Anterior cingulate cortex (tissue), 58 donors: ENCODE data around the gene NCAN.
"Not testable (repeated sequence)": the region's sequence is repeated elsewhere in the genome, so short reads cannot be mapped to it uniquely, and the experiment has no call there.

Source experiments
- DNase-seq, 58 donors: peaks; one replicate each; lab custom pipeline; 2025; lab: John Stamatoyannopoulos, UW

NCAN gene

DNA sequence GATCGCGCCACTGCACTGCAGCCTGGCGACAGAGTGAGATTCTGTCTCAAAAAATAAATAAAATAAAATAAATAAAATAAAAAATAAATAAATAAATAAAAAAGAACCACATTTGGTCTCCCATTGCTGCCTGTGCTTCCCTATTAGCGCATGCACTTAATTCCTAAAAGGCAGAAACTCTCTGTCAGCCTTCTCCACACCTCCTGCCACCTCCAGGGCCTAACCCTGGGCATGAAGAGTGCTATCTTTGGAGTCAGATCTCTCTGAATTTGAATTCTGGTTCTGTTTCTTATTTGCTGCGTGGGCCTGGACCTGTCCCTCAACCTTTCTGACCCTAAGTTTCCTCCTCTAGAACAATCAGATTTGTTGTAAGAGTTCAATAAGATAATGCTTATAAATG is 11.3 kb downstream of the NCAN start:
- no peak for DNase-seq

DNA sequence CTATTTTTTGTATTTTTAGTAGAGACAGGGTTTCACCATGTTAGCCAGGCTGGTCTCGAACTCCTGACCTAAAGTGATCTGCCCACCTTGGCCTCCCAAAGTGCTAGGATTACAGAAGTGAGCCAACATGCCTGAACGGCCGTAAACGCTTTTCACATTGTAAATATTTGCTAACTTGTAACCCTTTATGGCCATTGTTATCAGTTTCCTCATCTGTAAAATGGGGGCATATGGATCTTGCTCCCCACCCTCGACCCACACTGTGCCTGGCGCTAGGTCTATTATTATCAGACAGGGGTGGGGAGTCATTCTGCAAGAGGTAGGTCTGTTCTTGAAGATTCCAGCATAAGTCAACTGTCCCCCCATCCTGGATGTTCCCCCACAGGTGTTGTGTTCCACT is 11.9 kb downstream of the NCAN start:
- no peak for DNase-seq

DNA sequence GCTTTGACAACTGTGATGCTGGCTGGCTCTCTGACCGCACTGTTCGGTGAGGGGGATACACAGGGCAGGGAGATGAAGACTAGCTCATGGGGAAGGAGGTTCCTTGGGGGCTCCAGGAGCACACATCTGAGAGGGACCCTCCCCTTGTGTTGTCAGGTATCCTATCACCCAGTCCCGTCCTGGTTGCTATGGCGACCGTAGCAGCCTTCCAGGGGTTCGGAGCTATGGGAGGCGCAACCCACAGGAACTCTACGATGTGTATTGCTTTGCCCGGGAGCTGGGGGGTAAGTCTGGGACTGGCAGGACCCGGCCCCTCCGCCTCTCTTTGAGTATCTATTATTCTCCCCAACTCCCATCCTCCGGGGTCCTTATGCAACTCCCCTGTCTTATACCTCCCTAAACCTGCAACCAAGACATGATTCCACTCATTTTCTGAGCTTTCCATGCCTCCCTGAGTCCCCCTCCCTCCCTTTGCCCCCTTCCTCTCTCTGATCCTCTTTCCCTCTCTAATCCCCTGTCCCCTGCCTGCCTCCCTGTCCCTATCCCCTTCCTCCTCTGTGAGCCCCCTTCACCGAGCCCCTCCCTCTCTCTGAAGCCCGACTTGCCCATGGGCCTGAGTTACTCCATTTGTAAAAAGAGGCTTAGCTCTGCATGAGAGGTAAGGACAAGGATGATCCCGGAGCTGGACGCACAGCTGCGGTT is 12.5 kb downstream of the NCAN start:
- DNase-seq, result no peak

DNA sequence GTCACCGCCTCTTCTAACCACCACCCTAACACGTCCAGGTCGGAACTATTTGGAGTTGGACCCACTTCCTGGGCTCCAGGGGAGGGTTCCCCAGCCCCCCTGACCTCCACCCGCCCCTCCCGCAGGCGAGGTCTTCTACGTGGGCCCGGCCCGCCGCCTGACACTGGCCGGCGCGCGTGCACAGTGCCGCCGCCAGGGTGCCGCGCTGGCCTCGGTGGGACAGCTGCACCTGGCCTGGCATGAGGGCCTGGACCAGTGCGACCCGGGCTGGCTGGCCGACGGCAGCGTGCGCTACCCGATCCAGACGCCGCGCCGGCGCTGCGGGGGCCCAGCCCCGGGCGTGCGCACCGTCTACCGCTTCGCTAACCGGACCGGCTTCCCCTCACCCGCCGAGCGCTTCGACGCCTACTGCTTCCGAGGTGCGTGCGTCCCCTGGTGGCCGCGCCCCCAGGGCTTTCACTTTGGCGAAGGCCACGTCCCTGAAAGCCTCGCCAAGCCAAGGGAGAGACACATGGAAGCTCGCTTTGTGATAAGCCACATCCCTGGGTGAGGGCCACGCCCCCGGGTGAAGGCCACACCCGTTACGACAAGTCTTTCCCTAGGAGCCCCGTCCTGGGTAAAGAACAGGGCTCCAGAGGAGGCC is 13.2 kb downstream of the NCAN start:
- peak in 2 of 58 donors; percentile 16 to 19 for DNase-seq

DNA sequence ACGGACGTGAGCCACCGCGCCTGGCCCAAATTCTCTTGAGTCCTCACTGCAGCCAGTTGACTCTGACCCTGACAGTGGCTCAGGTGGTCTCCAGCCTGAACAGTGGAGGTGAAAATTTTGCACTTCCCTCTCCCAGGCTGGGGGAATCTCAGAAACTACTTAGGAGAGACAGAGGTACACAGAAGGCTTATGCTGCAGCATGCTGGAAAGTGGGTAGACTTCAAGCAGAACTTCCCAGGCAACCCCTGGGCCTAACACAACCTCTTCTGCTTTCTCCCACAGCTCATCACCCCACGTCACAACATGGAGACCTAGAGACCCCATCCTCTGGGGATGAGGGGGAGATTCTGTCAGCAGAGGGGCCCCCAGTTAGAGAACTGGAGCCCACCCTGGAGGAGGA is 14.4 kb downstream of the NCAN start:
- DNase-seq, result no peak

DNA sequence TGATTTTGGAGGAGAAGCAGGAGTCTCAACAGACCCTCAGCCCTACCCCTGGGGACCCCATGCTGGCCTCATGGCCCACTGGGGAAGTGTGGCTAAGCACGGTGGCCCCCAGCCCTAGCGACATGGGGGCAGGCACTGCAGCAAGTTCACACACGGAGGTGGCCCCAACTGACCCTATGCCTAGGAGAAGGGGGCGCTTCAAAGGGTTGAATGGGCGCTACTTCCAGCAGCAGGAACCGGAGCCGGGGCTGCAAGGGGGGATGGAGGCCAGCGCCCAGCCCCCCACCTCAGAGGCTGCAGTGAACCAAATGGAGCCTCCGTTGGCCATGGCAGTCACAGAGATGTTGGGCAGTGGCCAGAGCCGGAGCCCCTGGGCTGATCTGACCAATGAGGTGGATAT is 14.9 kb downstream of the NCAN start:
- no peak for DNase-seq

DNA sequence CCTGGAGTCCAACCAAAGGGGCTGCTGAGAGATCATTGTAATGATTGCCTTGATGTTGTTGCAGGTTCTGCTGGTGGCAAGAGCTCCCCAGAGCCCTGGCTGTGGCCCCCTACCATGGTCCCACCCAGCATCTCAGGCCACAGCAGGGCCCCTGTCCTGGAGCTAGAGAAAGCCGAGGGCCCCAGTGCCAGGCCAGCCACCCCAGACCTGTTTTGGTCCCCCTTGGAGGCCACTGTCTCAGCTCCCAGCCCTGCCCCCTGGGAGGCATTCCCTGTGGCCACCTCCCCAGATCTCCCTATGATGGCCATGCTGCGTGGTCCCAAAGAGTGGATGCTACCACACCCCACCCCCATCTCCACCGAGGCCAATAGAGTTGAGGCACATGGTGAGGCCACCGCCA is 15.5 kb downstream of the NCAN start:
- DNase-seq, result no peak

DNA sequence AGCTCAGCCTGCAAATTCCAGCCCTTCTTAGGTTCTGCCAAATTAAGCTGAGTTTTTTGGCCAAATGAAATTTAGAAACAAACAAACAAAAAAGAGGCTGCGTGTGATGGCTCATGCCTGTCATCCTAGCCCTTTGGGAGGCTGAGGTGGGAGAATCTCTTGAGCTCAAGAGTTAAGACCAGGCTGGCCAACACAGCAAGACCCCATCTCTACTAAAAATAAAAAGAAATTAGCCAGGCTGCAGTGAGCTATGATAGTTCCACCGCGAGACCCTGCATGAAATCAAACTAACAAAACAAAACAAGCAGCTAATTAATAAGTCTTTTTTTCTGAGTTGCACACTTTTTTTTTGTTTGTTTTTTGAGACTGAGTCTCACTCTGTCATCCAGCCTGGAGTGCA is 17.9 kb downstream of the NCAN start:
- DNase-seq, result no peak

DNA sequence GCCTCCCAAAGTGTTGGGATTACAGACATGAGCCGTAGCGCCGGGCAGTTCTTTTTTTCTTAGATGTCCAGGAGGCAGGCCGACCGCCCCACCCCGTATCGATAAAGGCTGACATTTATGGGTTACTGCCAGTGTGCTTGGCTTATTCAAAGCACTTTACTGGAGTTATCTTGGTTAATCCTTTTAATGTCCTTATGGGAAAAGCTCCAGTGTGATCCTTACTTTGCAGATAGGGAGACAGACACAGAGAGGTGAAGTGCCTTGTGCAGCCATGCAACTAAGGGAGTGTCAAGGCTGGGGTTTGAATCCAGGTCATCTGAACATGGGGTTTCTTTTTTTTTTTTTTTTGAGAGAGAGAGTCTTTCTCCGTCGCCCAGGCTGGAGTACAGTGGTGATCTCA is 19.2 kb downstream of the NCAN start:
- DNase-seq, result no peak

DNA sequence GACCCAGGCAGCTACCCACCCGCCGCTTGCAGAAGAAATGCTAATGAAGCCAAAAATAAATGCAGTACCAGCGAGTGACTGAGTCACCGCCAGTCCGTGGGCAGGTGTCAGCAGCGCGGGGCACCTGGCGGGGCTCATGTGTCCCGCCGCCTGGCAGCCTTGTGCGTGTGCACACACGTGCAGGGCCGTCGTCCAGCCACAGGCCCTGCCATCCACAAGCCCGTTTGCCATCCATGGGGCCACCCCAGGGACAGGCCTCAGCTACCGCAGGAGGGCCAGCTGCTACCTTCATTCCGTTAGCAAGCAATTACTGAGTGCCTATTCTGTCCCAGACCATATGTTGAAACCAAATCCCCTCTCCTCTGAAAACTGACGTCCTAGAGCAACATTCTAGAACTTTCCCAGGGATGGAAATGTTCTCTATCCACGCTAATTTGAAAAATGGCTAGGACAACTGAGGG is 20.5 kb downstream of the NCAN start:
- peak in 31 of 58 donors; percentile 5 to 80 (median 34) for DNase-seq

DNA sequence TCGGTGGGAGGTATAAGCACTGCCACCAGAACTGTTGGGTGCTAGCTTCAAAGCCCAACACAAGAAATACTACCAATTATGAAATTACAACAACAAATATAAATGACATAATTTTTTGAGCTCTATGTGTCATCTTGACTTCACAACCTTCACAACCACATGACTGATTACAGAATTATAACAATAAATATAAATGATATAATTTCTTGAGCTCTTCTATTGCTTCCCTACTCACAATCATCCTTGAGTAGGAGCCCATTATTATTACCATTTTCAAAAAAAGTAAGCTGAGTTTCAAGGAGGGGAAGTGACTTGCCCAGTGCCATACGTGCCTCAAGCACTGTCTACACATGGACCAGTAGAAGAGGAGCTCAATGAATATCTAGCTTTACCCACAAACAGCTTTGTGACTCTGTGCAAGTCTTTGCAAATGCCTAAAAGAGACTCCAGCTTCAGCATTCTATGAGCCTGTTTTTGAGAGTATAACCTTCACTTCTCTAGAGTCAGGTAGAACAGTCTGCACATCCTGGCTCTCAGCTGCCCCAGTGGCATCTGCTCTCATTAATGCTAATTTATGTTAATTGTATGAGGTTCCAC is 22.6 kb downstream of the NCAN start:
- no peak for DNase-seq

DNA sequence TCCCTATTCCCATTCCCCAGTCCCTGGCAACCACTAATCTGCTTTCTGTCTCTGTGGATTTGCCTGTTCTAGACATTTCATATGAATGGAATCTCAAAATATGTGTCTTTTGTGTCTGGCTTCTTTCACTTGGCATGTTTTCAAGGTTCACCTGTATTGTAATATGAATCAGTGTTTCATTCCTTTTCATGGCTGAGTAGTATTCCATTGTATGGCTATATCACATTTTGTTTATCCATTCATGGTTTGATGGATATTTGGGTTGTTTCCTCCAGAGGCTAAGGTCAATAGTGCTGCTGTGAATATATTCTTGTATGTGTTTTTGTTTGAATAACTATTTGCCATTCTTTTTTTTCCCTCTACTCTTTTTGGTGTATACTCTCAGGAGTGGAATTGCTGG is 24.4 kb downstream of the NCAN start:
- no peak for DNase-seq

DNA sequence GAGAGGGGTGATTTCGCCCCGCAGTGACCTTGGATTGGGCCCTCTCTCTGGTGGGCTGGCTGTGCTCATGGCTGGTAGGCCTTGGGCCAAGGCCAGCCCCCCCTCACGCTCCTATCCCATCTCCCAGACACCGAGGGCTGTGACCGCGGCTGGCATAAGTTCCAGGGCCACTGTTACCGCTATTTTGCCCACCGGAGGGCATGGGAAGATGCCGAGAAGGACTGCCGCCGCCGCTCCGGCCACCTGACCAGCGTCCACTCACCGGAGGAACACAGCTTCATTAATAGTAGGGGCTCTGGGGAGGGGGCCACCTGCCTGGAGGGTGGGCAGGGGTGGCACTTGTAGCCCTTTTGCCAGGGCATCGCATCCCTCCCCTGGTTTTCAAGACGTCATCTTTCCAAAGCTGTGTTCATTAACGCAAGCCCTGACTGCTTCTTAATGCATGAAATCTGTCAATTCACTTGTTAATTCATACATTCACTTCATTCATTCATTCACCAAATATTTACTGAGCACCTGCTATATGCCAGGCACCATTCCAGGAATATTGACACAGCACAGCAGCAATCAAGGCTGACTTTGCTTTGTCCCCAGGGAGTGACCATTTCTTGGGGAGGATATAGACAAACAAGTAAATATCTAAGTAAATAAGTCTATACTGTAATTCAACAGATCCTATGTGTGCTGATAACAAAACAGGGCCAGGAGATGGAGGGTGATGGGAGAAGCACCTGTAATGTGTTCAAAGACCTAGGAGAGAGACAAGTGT is 26.6 kb downstream of the NCAN start:
- no peak for DNase-seq

DNA sequence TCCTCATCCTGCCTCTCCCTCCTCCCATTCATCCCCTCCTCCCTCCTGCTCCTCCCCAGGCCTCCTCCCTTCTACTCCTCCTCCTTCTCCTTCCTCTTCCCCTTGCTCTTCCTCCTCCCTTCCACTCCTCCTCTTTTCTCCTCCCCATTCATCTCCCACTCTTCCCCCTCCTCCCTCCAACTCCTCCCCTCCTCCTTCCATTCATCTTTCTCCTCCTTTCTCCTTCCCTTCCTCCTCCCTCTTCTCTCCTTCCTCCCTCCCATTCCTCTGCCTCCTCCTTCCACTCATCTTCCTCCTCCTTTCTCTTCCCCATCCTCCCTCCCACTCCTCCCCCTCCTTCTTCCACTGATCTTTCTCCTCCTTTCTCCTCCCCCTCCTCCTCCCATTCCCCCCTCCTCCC is 27.9 kb downstream of the NCAN start:
- no peak for DNase-seq

DNA sequence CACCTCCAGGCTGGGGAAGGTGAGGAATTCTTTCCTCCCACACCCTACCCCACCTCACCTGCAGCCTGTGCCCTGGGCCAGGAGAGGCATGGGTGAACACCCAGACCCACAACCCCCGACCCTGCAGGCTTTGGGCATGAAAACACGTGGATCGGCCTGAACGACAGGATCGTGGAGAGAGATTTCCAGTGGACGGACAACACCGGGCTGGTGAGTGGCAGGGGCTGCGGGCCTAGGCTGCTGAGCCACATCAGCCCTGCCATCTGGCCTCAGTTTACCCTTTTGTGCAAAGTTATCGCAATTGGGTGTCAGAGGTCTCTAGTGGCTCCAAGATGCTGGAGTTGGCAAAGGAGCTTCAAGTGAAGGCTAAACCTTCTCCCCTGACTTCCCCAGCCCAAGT is 28.7 kb downstream of the NCAN start:
- no peak for DNase-seq

DNA sequence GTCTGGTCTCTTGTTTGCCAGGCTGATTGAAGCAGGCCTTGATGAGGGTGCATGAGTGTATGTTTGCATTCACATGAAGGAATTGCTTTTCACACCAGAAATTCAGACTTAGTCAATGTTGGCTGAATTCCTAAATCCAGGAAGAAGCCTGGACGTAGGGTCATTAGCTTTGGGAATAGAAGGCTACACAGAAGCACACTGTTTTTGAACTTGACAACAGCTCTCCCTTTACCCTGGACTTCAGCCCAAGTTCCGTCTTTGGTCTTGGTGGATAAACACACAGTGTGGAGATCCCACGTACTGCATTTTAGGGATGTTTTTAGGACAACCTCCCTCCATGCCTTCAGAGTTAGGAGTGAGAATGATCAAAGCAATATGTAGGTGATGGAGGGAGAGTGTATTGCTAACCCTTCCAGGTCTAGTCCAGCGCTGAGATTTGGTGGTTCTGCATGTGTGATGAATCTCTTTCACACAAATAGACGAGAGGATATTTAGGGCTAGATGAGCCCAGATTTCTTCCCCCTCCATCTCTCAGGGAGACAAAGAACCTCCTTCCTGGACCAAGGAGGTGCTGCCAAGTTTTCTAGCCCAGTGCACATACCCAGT is 38.5 kb downstream of the NCAN start:
- no peak for DNase-seq

DNA sequence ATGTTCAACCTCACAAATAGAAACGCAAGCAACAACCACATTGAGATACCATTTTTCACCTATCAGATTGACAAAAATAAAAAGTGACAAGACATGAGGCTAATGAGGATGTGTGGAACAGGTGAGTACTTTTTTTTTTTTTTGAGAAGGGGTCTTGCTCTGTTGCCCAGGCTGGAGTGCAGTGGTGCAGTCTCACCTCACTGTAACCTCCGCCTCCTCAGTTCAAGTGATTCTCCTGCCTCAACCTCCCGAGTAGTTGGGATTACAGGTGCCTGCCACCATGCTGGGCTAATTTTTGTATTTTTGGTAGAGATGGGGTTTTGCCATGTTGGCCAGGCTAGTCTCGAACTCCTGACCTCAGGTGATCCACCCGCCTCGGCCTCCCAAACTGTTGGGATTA is 41.7 kb downstream of the NCAN start:
- not testable (repeated sequence) for DNase-seq

DNA sequence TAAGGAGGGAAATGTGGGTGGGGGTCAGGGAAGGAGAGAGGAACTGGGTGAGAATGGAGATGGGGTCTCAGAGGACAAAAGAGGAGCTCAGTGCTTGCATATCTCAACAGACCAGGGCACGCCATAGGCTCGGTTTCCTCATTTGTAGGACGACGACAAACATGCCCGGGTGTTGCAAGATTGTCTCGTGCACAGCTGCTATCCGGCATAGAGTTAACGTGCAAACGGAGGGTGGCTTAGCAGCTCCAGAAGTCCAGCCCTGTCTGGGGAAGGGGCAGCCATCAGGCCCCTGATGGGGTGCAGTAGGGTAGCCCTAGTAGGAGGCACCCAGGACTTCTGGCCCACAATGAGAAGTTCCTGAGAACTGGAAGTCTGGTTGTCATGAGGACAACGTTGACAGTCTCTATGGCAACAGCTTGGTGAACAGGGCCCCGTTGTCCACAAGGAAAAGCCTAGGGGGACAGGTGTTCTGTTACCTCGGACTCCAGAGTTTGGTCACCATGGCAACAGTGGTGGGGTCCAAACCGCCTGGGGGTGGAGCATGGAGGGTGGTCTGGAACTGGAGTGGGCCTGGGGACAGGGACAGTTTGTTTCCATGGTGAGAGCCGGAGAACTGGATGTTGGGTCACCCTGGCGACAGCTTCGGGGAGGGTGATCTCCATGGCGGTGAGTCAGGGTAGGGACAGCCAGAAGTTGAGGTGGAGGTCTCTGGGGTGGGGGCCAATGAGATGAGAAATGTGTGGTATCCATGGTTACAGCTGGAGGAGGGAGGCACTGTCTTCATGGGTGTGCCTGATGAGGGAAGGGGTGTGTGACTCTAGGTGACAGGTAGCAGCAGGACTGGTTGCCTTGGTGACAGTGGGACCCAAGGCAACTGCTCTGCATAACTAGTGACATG is 44.6 kb downstream of the NCAN start:
- peak in 5 of 58 donors; percentile 6 to 54 (median 13) for DNase-seq

DNA sequence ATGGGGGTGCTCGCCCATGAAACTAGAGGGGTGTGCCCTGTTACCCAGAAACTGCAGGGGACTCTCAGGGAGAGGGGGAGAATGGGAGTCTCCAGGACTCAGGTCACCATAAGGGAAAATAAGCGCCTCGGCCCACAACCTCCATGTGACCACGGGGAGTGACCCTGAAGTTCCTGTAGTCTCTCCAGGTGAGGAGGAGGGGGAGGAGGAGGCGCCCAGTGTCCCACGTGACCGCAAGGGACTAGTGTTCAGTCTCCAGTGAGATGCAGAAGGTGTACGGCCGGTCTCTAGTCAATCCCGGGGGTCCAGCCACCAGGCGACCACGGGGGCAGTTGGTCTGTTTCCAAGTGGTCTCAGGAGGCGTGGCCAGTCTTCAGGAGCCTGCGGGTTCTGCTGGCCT is 45.4 kb downstream of the NCAN start:
- no peak for DNase-seq
